H1 (cell line): ENCODE data around the gene CPXM2. TPM values are rescaled to one million over a fixed set of nuclear protein-coding genes. Genes with fewer than 3 reads are reported as not detected.

Source experiments
- GTF2F1 ChIP-seq: IDR thresholded peaks from 2 replicates; pipeline ENCODE4 v1.6.1; 2012; ENCODE audit warnings: low read depth, low read length, improper control_type of control experiment, borderline replicate concordance
- JUN ChIP-seq: IDR thresholded peaks from 2 replicates; pipeline ENCODE4 v1.6.1; 2011; ENCODE audit warnings: low read depth, mild to moderate bottlenecking, improper control_type of control experiment, low read length
- JUND ChIP-seq: IDR thresholded peaks from 2 replicates; pipeline ENCODE4 v1.6.1; 2011; ENCODE audit warnings: mild to moderate bottlenecking, improper control_type of control experiment, low read length
- RNF2 ChIP-seq: fragments of 200-900, 300-1000 bp; sonication (generic); IDR thresholded peaks from 2 replicates; pipeline ENCODE4 v1.7.1; 2016; ENCODE audit warnings: borderline replicate concordance, low read depth, mild to moderate bottlenecking, antibody characterized with exemption, low read length; ENCODE audit not compliant: poor library complexity, severe bottlenecking; ENCODE audit errors: missing control alignments
- RXRA ChIP-seq: IDR thresholded peaks from 2 replicates; pipeline ENCODE4 v1.6.1; 2011; ENCODE audit warnings: low read depth, mild to moderate bottlenecking, low read length, moderate library complexity; ENCODE audit not compliant: insufficient read depth
- polyA plus RNA-seq, 7 experiments: library from polyadenylated mRNA; depleted of rRNA in 3 of 7; stranded (reverse) in 5 of 7; unstranded in 2 of 7; fragments of >200 nt in 5 of 7; fragments of 200-250 nt in 2 of 7; gene quantifications; 1 replicate in 5 of 7; 2 replicates in 1 of 7; 4 replicates in 1 of 7; pipeline versions ENCODE4 v1.2.1 to v1.2.3, GENCODE V29; 2011 to 2013; ENCODE audit warnings: missing spikeins in 2 of 7, mixed read lengths in 2 of 7
- total RNA-seq: library from RNA; stranded (reverse); fragmentation: NEBNext Ultra II Directional; extraction: Animal tissue kit (Norgen Biotek cat#: 25700); gene quantifications from 2 replicates; pipeline ENCODE4 v1.2.1, GENCODE V29; 2021

Gene CPXM2
- total and polyA plus RNA-seq, 2 of the 8 experiments (the other 6 are each of a cell fraction or from before 2014, with no cell fraction given) = 2.4 to 2.9 TPM

DNA sequence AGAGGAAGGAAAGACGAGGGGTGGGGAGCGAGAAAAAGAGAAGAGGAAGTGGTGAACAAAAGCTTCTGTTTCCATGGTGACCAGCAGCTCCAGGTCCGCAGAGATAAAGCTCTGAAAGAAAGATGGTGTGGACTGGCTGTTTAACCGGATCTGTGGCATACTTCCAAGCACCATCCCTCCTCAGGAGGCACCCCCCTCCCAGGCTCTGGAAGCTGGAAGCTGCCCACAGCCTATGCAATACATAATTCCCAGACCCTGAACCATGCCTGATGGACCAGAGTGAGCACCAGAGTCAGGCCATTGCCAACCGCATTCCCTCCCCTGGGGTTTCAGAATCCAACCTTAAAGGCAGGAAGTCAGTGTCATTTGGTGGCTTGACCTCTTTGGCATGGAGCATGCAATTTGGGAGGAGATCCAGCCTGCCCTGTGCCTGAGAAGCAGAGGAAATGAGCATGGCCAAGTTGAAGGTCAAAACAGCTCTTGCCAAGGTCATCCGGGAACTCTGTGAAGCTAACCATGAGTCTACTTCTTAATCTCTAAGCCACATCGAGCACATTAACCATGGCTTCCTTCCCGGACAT, 22.2 kb upstream of the CPXM2 start (continued):
- TF ChIP-seq JUN (no peak), GTF2F1 (no peak), JUND (no peak), RNF2 (no peak), RXRA (no peak)
- TF ChIP-seq, all 59 proteins: peak for 0
